ENCODE data around the gene HCFC1R1.

Gene HCFC1R1

DNA sequence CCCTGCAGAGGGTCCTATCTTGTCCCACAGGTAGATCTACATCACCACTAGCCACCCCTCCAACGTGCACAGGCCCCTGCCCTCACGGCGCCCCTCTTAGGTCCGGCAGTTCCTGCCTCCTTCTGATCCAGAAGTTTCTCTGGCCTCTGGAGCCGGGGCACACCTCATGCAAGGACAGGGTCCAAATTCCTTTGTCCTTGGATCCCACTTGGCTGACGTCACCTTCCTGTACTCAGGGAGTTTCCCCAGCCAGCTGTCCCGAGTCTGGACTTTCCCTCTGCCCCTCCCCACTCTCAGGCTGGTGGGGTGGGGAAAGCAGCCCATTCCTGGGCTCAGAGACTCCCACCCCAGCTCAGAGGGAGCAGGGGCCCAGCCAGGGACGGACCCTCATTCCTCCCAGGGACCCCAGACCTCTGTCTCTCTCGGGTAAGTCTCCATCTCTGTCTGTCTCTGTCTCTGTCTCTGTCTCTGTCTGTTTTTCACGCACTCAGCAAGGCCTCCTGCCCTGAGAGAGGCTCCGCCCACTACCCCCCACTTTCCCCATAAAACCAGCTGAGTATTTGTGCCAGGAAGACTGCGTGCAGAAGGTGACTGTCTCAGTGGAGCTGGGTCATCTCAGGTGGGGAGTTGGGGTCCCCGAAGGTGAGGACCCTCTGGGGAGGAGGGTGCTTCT is 41.5 kb upstream of the HCFC1R1 start, which contains the start of gene IL32:
IL32 (plus strand) TSS at position 572 of the 673 bp plus-strand sequence. CDS start 172 bp downstream, outside the sequence.
- Histone ChIP-seq H3K36me3 (ENCODE audit: insufficient read depth) (no peaks in the 10 kb centered on the region), H2AFZ (ENCODE audit: low read depth) (peak within 1 kb of the TSS; percentile 33; the same call in 1 of the 2 replicates), H3K9ac (no peak within 1 kb of the TSS), H3K4me2 (0 out of 2 replicates have a peak within 1 kb of the TSS, but pooled peaks have one; percentile 15), H3K4me3 (IDR thresholded peaks at IDR 0.05; ENCODE audit: insufficient read depth, low read depth, low read length) (no peak within 1 kb of the TSS), H4K20me1 (ENCODE audit: insufficient read depth) (no peaks in the 10 kb centered on the region), H3K4me1 (ENCODE audit: low read depth, poor library complexity, severe bottlenecking) (peaks cover 8% of the 10 kb centered on the region), H3K27ac (no peak within 1 kb of the TSS), H3K79me2 (ENCODE audit: insufficient read depth, low read depth) (no peaks in the 10 kb centered on the region), H3K27me3 (ENCODE audit: insufficient read depth, low read depth) (peaks cover 6% of the 10 kb centered on the region; the same call in 1 of the 2 replicates)
- TF ChIP-seq, protein P1, sequence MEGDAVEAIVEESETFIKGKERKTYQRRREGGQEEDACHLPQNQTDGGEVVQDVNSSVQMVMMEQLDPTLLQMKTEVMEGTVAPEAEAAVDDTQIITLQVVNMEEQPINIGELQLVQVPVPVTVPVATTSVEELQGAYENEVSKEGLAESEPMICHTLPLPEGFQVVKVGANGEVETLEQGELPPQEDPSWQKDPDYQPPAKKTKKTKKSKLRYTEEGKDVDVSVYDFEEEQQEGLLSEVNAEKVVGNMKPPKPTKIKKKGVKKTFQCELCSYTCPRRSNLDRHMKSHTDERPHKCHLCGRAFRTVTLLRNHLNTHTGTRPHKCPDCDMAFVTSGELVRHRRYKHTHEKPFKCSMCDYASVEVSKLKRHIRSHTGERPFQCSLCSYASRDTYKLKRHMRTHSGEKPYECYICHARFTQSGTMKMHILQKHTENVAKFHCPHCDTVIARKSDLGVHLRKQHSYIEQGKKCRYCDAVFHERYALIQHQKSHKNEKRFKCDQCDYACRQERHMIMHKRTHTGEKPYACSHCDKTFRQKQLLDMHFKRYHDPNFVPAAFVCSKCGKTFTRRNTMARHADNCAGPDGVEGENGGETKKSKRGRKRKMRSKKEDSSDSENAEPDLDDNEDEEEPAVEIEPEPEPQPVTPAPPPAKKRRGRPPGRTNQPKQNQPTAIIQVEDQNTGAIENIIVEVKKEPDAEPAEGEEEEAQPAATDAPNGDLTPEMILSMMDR (conservative IDR thresholded peaks at IDR 0.05; ENCODE audit: low read depth, low read length) = no peak

DNA sequence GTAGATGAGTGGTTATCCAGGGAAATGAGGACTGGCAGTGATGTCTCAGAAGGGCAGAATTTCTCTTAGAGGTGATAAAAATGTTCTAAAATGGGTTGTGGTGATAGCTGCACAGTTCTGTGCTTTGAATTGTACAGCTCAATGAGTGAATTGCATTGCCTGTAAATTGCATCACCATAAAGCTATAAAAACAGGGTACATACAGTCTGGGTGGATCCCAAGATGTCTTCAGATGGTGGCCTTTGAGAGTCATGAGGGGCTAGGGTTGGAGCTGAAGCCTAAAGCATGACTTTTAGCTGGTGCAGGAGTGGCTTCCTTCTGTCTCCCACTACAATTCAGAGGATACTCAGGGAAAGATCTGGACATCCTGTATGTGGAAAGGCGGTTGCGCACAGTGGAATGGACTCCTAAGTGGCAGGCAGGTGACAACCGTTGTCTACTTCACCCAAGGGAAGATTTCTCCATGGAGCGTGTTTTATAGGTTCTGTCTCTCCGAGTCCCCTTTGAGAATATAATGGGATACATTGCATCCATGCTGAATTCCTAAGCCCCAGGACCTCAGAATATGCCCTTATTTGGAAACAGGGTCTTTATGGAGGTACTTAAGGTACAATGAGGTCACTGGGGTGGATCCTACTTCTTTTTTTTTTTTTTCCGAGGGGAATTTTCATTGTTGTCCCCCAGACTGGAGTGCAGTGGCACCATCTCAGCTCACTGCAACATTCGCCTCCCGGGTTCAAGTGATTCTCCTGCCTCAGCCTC is 40.1 kb upstream of the HCFC1R1 start:
- Histone ChIP-seq H3K79me2 (ENCODE audit: insufficient read depth, low read depth) (no peaks in the 10 kb centered on the region), H3K27ac (no peak overlapping the region), H4K20me1 (ENCODE audit: insufficient read depth) (no peaks in the 10 kb centered on the region), H3K4me1 (ENCODE audit: low read depth, poor library complexity, severe bottlenecking) (peaks cover 14% of the 10 kb centered on the region), H3K4me3 (IDR thresholded peaks at IDR 0.05; ENCODE audit: insufficient read depth, low read depth, low read length) (no peak overlapping the region), H2AFZ (ENCODE audit: low read depth) (no peak overlapping the region), H3K36me3 (ENCODE audit: insufficient read depth) (no peaks in the 10 kb centered on the region), H3K4me2 (no peak overlapping the region), H3K27me3 (ENCODE audit: insufficient read depth, low read depth) (peaks cover 6% of the 10 kb centered on the region; the same call in 1 of the 2 replicates), H3K9ac (no peak overlapping the region)
- TF ChIP-seq, protein P1 (conservative IDR thresholded peaks at IDR 0.05; ENCODE audit: low read depth, low read length) = no peak

DNA sequence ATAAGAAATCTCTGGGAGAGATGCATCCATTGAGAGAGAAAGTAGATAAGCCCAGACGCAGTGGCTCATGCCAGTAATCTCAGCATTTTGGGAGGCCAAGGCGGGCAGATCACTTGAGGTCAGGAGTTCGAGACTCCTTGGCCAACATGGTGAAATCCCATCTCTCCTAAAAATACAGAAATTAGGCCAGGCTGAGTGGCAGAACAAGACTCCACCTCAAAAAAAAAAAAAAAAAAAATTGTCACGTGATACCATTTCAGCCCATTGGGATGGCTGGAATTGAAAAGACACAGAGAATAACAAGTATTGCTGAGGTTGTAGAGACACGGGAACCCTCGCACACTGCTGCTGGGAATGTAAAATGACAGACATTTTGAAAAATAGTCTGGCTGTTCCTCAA is 38.8 kb upstream of the HCFC1R1 start:
- Histone ChIP-seq H4K20me1 (ENCODE audit: insufficient read depth) (no peaks in the 10 kb centered on the region), H3K4me3 (IDR thresholded peaks at IDR 0.05; ENCODE audit: insufficient read depth, low read depth, low read length) (no peak overlapping the region), H3K27ac (no peak overlapping the region), H3K27me3 (ENCODE audit: insufficient read depth, low read depth) (peaks cover 6% of the 10 kb centered on the region; the same call in 1 of the 2 replicates), H3K4me2 (no peak overlapping the region), H3K79me2 (ENCODE audit: insufficient read depth, low read depth) (no peaks in the 10 kb centered on the region), H3K36me3 (ENCODE audit: insufficient read depth) (no peaks in the 10 kb centered on the region), H3K9ac (no peak overlapping the region), H2AFZ (ENCODE audit: low read depth) (no peak overlapping the region), H3K4me1 (ENCODE audit: low read depth, poor library complexity, severe bottlenecking) (peaks cover 14% of the 10 kb centered on the region)
- TF ChIP-seq, protein P1 (conservative IDR thresholded peaks at IDR 0.05; ENCODE audit: low read depth, low read length) = no peak

DNA sequence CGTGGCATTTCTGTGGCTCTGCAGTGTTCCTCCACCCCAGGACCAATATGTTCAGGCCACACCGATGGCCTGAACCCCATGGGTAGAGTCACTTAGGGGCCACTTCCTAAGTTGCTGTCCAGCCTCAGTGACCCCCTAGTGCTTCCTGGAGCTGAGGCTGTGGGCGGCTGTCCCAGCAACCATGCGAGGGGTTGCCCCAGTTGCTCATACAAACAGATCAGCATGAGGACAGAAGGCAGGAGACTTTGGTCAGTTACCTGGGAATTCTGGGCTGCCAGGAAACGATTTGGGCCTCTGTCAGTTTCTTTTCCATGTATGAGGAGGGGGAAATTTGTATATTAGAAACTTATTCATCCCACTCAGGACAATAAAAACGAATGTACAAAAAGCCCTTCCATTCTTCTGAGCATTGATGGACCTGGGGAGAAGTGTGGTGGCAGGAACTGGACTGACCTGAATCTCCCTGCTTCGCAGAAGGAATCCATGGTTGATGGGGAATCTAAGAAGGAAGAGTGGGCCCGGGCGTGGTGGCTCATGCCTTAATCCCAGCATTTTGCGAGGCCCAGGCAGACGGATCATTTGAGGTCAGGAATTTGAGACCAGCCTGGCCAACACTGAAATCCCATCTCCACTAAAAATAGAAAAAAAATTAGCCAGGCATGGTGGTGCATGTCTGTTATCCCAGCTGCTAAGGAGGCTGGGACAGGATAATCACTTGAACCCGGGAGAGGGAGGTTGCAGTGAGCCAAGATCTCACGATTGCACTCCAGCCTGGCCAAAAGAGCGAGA is 36.8 kb upstream of the HCFC1R1 start:
- H3K4me2 ChIP-seq = no peak overlapping the region
- no peaks in the 10 kb centered on the region for H4K20me1 ChIP-seq (ENCODE audit: insufficient read depth)
- H3K79me2 ChIP-seq (ENCODE audit: insufficient read depth, low read depth) = no peaks in the 10 kb centered on the region
- no peak overlapping the region for H3K4me3 ChIP-seq (IDR thresholded peaks at IDR 0.05; ENCODE audit: insufficient read depth, low read depth, low read length)
- H3K36me3 ChIP-seq (ENCODE audit: insufficient read depth) = no peaks in the 10 kb centered on the region
- peaks cover 12% of the 10 kb centered on the region for H3K4me1 ChIP-seq (ENCODE audit: low read depth, poor library complexity, severe bottlenecking)
- H3K9ac ChIP-seq = no peak overlapping the region
- H3K27me3 ChIP-seq (ENCODE audit: insufficient read depth, low read depth) = peaks cover 6% of the 10 kb centered on the region; the same call in 1 of the 2 replicates
- no peak overlapping the region for H3K27ac ChIP-seq
- TF ChIP-seq, protein P1 (conservative IDR thresholded peaks at IDR 0.05; ENCODE audit: low read depth, low read length) = no peak
- peak overlapping the region; percentile 98; the same call in 1 of the 2 replicates for H2AFZ ChIP-seq (ENCODE audit: low read depth)

All from KMS-11 (cell line).